ENCODE results near the gene TMEM72.

GRCh38 chr10:44870031-44870430 is 41.1 kb upstream of the TMEM72 start:
- TF ChIP-seq, protein P1, sequence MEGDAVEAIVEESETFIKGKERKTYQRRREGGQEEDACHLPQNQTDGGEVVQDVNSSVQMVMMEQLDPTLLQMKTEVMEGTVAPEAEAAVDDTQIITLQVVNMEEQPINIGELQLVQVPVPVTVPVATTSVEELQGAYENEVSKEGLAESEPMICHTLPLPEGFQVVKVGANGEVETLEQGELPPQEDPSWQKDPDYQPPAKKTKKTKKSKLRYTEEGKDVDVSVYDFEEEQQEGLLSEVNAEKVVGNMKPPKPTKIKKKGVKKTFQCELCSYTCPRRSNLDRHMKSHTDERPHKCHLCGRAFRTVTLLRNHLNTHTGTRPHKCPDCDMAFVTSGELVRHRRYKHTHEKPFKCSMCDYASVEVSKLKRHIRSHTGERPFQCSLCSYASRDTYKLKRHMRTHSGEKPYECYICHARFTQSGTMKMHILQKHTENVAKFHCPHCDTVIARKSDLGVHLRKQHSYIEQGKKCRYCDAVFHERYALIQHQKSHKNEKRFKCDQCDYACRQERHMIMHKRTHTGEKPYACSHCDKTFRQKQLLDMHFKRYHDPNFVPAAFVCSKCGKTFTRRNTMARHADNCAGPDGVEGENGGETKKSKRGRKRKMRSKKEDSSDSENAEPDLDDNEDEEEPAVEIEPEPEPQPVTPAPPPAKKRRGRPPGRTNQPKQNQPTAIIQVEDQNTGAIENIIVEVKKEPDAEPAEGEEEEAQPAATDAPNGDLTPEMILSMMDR (IDR thresholded peaks at IDR 0.05): no peak
- no peak for TF ChIP-seq POLR2A (IDR thresholded peaks at IDR 0.05)

Data from upper lobe of left lung (tissue), 4 donors.